ENCODE measurements around the gene TBC1D25.

GRCh38 chrX:48578661-48579128 is 39.2 kb downstream of the TBC1D25 start:
- no peak for TF ChIP-seq CTCF (IDR thresholded peaks at IDR 0.05; ENCODE audit: insufficient read depth, low read length, poor library complexity, severe bottlenecking)
- no peak for TF ChIP-seq EZH2phosphoT487 (conservative IDR thresholded peaks at IDR 0.05; ENCODE audit: low read length)

All from SU-DHL-6 (cell line).